OCI-LY3 (cell line): ENCODE results near the gene OTULINL.

Experiments
- H2AFZ ChIP-seq: fragments of 200-600, 300-600 bp; shearing (Covaris generic); 2 replicates; pipeline ENCODE4 v1.6.0; 2014; ENCODE audit warnings: antibody characterized with exemption, low read depth, low read length
- H3K27ac ChIP-seq: fragments of 200-600, 300-600 bp; sonication (generic); 2 replicates; pipeline ENCODE4 v1.5.1; 2014; ENCODE audit warnings: mild to moderate bottlenecking, low read length, moderate library complexity, mixed read lengths
- H3K27me3 ChIP-seq: fragments of 200-600, 300-600 bp; sonication (generic); 2 replicates; pipeline ENCODE4 v1.6.1; 2014; ENCODE audit warnings: low read depth, low read length, mixed read lengths
- H3K36me3 ChIP-seq: fragments of 200-600, 300-600 bp; sonication (generic); replicated peaks from 2 replicates; pipeline ENCODE3; 2014; ENCODE audit warnings: low read depth, low read length, mixed read lengths
- H3K4me1 ChIP-seq: fragments of 300-600, 200-600 bp; sonication (generic); 2 replicates; pipeline ENCODE4 v1.6.1; 2014; ENCODE audit warnings: low read length, mixed read lengths
- H3K4me2 ChIP-seq: fragments of 200-600, 300-600 bp; sonication (generic); 2 replicates; pipeline ENCODE4 v1.6.1; 2014; ENCODE audit warnings: low read length, mixed read lengths
- H3K4me3 ChIP-seq: fragments of 300-600, 200-600 bp; sonication (generic); 2 replicates; pipeline ENCODE4 v1.5.1; 2014; ENCODE audit warnings: antibody characterized with exemption, mild to moderate bottlenecking, low read length, moderate library complexity
- H3K79me2 ChIP-seq: fragments of 300-600, 200-600 bp; shearing (Covaris generic); 2 replicates; pipeline ENCODE4 v1.6.1; 2014; ENCODE audit warnings: mild to moderate bottlenecking, low read length, mixed read lengths
- H3K9ac ChIP-seq: fragments of 300-600, 200-600 bp; shearing (Covaris generic); 2 replicates; pipeline ENCODE4 v1.6.0; 2014; ENCODE audit warnings: mild to moderate bottlenecking, low read length, moderate library complexity
- H3K9me3 ChIP-seq: fragments of 200-600, 300-600 bp; shearing (Covaris generic); 2 replicates; pipeline ENCODE4 v1.6.1; 2014; ENCODE audit warnings: low read length, mixed read lengths; ENCODE audit not compliant: insufficient read depth
- H4K20me1 ChIP-seq: fragments of 200-600, 300-600 bp; sonication (generic); 2 replicates; pipeline ENCODE4 v1.6.1; 2016; ENCODE audit warnings: low read length, mixed read lengths; ENCODE audit not compliant: insufficient read depth
- CTCF ChIP-seq: fragments of 200-600, 300-600 bp; sonication (generic); IDR thresholded peaks from 2 replicates; pipeline ENCODE4 v1.5.1; 2014; ENCODE audit warnings: antibody characterized with exemption, low read length, low read depth
- EZH2phosphoT487 ChIP-seq: fragments of 200-600 bp; shearing (Covaris generic); IDR thresholded peaks from 2 replicates; pipeline ENCODE4 v1.6.1; 2018; ENCODE audit warnings: antibody characterized with exemption, mixed run types, low read depth

OTULINL gene

GRCh38 chr5:14617441-14617840 is 35.8 kb downstream of the OTULINL start:
- no peaks in the 10 kb centered on the region for H3K27me3 ChIP-seq
- no peak overlapping the region for H3K4me3 ChIP-seq
- H3K79me2 ChIP-seq, result no peaks in the 10 kb centered on the region
- H3K9me3 ChIP-seq, result no peaks in the 10 kb centered on the region
- H3K9ac ChIP-seq, result no peak overlapping the region
- no peak overlapping the region for H3K4me2 ChIP-seq
- H4K20me1 ChIP-seq, result no peaks in the 10 kb centered on the region
- TF ChIP-seq EZH2phosphoT487 (no peak), CTCF (no peak)
- peaks cover 6% of the 10 kb centered on the region for H3K36me3 ChIP-seq
- H3K4me1 ChIP-seq, result no peaks in the 10 kb centered on the region
- no peak overlapping the region for H2AFZ ChIP-seq
- no peak overlapping the region for H3K27ac ChIP-seq

GRCh38 chr5:14627270-14627669 is 45.7 kb downstream of the OTULINL start:
- Histone ChIP-seq H4K20me1 (no peaks in the 10 kb centered on the region; the same call in 1 of the 2 replicates), H3K27me3 (no peaks in the 10 kb centered on the region), H3K27ac (no peak overlapping the region), H3K36me3 (peaks cover 1% of the 10 kb centered on the region), H3K4me3 (no peak overlapping the region), H3K9me3 (no peaks in the 10 kb centered on the region), H2AFZ (no peak overlapping the region), H3K79me2 (no peaks in the 10 kb centered on the region), H3K9ac (no peak overlapping the region), H3K4me1 (peaks cover 15% of the 10 kb centered on the region), H3K4me2 (no peak overlapping the region)
- TF ChIP-seq EZH2phosphoT487 (no peak), CTCF (no peak)

DNA sequence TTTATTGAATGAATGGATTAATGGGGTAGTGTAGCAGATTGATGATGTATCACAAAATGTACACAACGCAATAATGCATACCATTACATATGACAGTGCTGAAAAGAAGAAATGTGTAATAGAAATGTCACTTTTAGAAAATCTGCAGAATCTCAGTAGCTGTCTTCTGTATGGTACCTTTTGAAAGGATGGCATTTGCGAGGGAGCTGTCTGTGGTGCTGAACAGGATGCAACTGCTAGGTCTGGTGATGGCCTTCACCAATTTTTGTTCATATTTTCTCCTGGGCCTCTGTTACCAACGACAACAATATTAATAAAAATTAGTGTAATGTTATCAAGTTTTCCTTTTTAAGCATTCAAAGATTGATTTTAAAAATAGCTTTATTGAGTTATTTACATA is 46.8 kb downstream of the OTULINL start:
- H3K36me3 ChIP-seq, result no peaks in the 10 kb centered on the region
- H2AFZ ChIP-seq, result no peak overlapping the region
- TF ChIP-seq EZH2phosphoT487 (no peak), CTCF (no peak)
- no peaks in the 10 kb centered on the region for H3K9me3 ChIP-seq
- H3K9ac ChIP-seq, result no peak overlapping the region
- H3K27ac ChIP-seq, result no peak overlapping the region
- no peak overlapping the region for H3K4me2 ChIP-seq
- H3K4me1 ChIP-seq, result peaks cover 19% of the 10 kb centered on the region
- no peaks in the 10 kb centered on the region for H3K27me3 ChIP-seq
- H4K20me1 ChIP-seq, result no peaks in the 10 kb centered on the region; the same call in 1 of the 2 replicates
- H3K4me3 ChIP-seq, result no peak overlapping the region
- no peaks in the 10 kb centered on the region for H3K79me2 ChIP-seq

- Histone ChIP-seq H3K4me2 (peak overlapping the region; percentile 8), H3K4me3 (peak overlapping the region; percentile 0; the same call in 1 of the 2 replicates), H3K27me3 (no peaks in the 10 kb centered on the region), H3K27ac (peak overlapping the region; percentile 42; the same call in 1 of the 2 replicates), H3K4me1 (peaks cover 23% of the 10 kb centered on the region), H3K9me3 (no peaks in the 10 kb centered on the region), H2AFZ (no peak overlapping the region), H3K79me2 (no peaks in the 10 kb centered on the region), H4K20me1 (no peaks in the 10 kb centered on the region; the same call in 1 of the 2 replicates), H3K36me3 (no peaks in the 10 kb centered on the region), H3K9ac (no peak overlapping the region)
- TF ChIP-seq EZH2phosphoT487, result no peak
- TF ChIP-seq CTCF, result no peak
Observed at GRCh38 chr5:14630671-14631070, 49.1 kb downstream of the OTULINL start.
